Naive B cell (primary cell): ENCODE measurements around the gene IL17REL. TPM values are rescaled to one million over a fixed set of nuclear protein-coding genes. Genes with fewer than 3 reads are reported as not detected.

Source experiments
- ATAC-seq, 2 donors: fragments of 150-1000 bp; cut with Tn5 transposase; 2 replicates each; pipeline ENCODE4 v1.10.0; 2021; ENCODE audit warnings: low read depth in 2 of 2, mild to moderate bottlenecking in 2 of 2, moderate library complexity in 2 of 2
- DNase-seq: peaks from one replicate; pipeline ENCODE4 v3.0.0; 2022
- H3K27ac Mint-ChIP-seq, 6 donors: one replicate each; pipeline ENCODE4 v1.8.0; 2020 to 2022; ENCODE audit warnings: mild to moderate bottlenecking in 6 of 6, mixed read lengths in 6 of 6, moderate library complexity in 5 of 6, inconsistent platforms in 2 of 6
- H3K27me3 Mint-ChIP-seq, 3 donors: one replicate each; pipeline ENCODE4 v1.8.0; 2021 to 2022; ENCODE audit warnings: mixed read lengths in 3 of 3, mild to moderate bottlenecking in 1 of 3
- H3K36me3 Mint-ChIP-seq, 2 donors: one replicate each; pipeline ENCODE4 v1.8.0; 2020 to 2022; ENCODE audit warnings: mixed read lengths in 2 of 2, inconsistent platforms in 1 of 2, mild to moderate bottlenecking in 1 of 2
- H3K4me1 Mint-ChIP-seq, 3 donors: one replicate each; pipeline ENCODE4 v1.8.0; 2020 to 2022; ENCODE audit warnings: mixed read lengths in 3 of 3, inconsistent platforms in 1 of 3, mild to moderate bottlenecking in 1 of 3, moderate library complexity in 1 of 3
- H3K4me3 Mint-ChIP-seq, 8 donors: one replicate each; pipeline ENCODE4 v1.8.0; 2020 to 2022; ENCODE audit warnings: mild to moderate bottlenecking in 8 of 8, mixed read lengths in 8 of 8, moderate library complexity in 8 of 8, inconsistent platforms in 2 of 8
- H3K9me3 Mint-ChIP-seq, 7 donors: one replicate each; pipeline ENCODE4 v1.8.0; 2020 to 2022; ENCODE audit warnings: mixed read lengths in 7 of 7, mild to moderate bottlenecking in 5 of 7, inconsistent platforms in 2 of 7, moderate library complexity in 1 of 7
- polyA plus RNA-seq, 6 donors: library from polyadenylated mRNA; unstranded; fragments of 300-500 nt; fragmentation: Illumina TruSeq; gene quantifications; one replicate each; pipeline ENCODE4 v1.2.3, GENCODE V29; 2021; ENCODE audit warnings: low read depth in 6 of 6

Gene IL17REL
- polyA plus RNA-seq, 6 donors from 2014 or later, result not detected

- Mint-ChIP-seq H3K27ac (no peak overlapping the region), H3K4me3 (no peak overlapping the region), H3K4me1 (peaks cover 0 to 8% (median 7%) of the 10 kb centered on the region in 3 donors), H3K36me3 (no peaks in the 10 kb centered on the region), H3K27me3 (peaks cover 23 to 56% (median 36%) of the 10 kb centered on the region in 3 donors), H3K9me3 (peaks cover 3 to 20% (median 8%) of the 10 kb centered on the region in 7 donors)
- no peak for DNase-seq
- no peak for ATAC-seq
These were observed 39.4 kb upstream of the IL17REL start for GRCh38 chr22:50051930-50052329.

DNA sequence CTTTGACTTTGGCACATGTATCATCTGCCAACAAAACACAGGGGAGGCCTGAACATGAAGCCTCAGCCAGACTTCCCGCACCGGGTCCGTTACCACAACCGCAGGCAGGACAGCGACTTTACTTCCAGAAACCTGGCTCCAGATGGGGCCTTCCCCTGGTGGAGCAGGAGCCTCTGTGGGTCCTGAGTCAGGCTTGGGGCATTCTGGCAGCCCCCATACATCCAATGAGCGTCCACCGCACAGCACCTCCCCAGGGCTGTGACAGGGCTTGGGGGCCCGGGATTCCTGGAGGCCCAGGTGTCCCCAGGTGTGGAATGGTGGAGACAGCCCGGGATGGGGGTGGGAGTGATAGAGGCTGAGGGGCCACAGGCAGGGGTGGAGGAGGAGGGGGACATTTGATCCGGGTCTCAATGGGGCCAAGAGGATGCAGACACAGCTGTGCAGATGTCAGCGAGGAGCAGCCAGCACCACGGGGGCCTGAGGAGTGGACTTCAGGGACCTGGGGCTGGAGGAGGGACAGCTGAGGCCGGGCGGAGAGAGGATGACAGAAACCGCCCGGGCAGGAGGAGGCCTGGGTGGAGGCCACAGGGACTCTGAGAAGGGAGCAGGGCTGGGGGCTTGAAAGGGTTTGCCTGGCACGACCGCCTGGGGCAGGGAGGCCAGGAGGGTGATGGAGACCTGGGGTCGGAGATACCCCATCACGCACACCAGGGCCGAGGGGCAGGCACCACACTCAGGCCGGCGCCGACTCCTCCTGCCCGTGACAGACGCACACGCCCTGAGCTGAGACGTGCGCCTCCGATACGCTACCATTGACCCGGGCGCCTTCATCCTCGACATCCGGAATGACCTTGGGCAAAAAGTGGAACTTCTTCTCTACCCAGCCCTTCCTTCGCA lies 37.0 kb upstream of the IL17REL start:
- Mint-ChIP-seq H3K4me1 (peaks cover 0 to 11% (median 7%) of the 10 kb centered on the region in 3 donors), H3K4me3 (no peak overlapping the region), H3K36me3 (no peaks in the 10 kb centered on the region), H3K9me3 (peaks cover 3 to 20% (median 8%) of the 10 kb centered on the region in 7 donors), H3K27me3 (peaks cover 21 to 44% (median 23%) of the 10 kb centered on the region in 3 donors), H3K27ac (no peak overlapping the region)
- ATAC-seq (no peak), DNase-seq (no peak)

- Mint-ChIP-seq H3K4me3 (no peak overlapping the region), H3K36me3 (no peaks in the 10 kb centered on the region), H3K27me3 (peaks cover 19 to 42% (median 20%) of the 10 kb centered on the region in 3 donors), H3K27ac (no peak overlapping the region), H3K4me1 (peaks cover 0 to 7% (median 6%) of the 10 kb centered on the region in 3 donors), H3K9me3 (peaks cover under 1 to 17% (median 6%) of the 10 kb centered on the region in 7 donors)
- DNase-seq (no peak), ATAC-seq (no peak)
These were observed 36.3 kb upstream of the IL17REL start for GRCh38 chr22:50048836-50049235.

DNA sequence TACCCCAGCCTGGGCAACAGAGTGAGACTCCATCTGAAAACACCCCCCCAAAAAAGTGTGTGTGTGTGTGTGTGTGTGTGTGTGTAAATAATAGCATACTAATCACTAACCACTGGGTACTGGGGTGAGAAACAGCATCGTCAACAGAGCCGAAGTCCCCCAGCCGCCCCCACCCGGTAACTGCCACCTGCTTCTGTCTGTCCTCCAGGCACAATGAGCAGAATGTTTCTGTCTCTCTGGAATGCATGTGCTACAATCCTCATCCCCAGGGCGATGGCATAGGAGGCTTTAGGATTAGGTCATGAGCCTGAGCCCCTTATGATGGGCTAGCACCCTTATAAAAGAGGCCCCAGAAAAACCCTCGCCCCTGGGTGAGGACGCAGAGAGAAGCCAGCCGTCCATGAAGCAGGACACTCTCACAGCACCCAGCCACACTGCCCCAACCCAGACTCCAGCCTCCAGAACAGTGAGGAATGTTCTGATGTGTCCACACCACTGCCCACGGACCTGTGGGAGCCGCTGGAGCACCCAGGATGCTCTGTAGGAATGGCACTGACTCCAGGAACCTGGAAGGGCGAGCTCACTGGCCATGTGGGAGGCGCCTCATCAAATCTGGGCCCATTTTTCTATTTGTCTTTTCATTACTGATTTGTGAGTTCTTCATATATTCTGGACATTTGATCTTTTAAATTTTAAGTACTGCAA lies 35.6 kb upstream of the IL17REL start:
- Mint-ChIP-seq H3K4me3 (no peak overlapping the region), H3K9me3 (peaks cover 0 to 11% (median 1%) of the 10 kb centered on the region in 7 donors), H3K27ac (no peak overlapping the region), H3K36me3 (no peaks in the 10 kb centered on the region), H3K4me1 (peaks cover 0 to 4% (median 2%) of the 10 kb centered on the region in 3 donors), H3K27me3 (peaks cover 22 to 44% (median 22%) of the 10 kb centered on the region in 3 donors)
- DNase-seq, result no peak
- ATAC-seq, result no peak

- Mint-ChIP-seq H3K9me3 (peaks cover 0 to 6% (median 0%) of the 10 kb centered on the region in 7 donors), H3K36me3 (no peaks in the 10 kb centered on the region), H3K27me3 (peaks cover 29 to 52% (median 29%) of the 10 kb centered on the region in 3 donors), H3K4me3 (no peak overlapping the region), H3K27ac (no peak overlapping the region), H3K4me1 (peaks cover 0 to 4% (median 2%) of the 10 kb centered on the region in 3 donors)
- ATAC-seq (no peak), DNase-seq (no peak)
These were observed 34.8 kb upstream of the IL17REL start for GRCh38 chr22:50047346-50047745.

GRCh38 chr22:50046481-50047245 lies 34.1 kb upstream of the IL17REL start:
- Mint-ChIP-seq H3K36me3 (no peaks in the 10 kb centered on the region), H3K4me1 (peaks cover 0 to 4% (median 2%) of the 10 kb centered on the region in 3 donors), H3K4me3 (no peak overlapping the region), H3K9me3 (peaks cover 0 to 2% (median 0%) of the 10 kb centered on the region in 7 donors), H3K27me3 (peaks cover 27 to 47% (median 29%) of the 10 kb centered on the region in 3 donors), H3K27ac (no peak overlapping the region)
- DNase-seq (no peak), ATAC-seq (no peak)

DNA sequence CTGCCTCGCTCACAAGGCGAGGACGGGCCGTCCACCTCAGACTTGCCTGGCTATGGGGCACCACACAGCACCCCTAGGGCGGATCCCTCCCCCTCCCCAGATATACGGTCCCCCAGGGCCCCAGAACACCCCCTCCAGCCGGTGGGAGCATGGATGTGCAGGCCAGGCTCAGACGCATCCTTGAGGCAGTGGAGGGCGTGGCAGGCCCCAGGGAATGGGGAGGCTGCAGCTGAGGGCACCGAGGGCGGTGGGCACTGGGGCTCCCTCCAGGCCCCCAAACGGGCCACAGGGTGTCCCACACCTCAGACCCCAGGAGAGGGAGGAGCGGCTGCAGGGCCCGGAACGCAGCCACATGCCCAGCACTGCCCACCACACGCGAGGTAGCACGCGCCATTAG lies 33.5 kb upstream of the IL17REL start:
- Mint-ChIP-seq H3K27me3 (peaks cover 21 to 43% (median 25%) of the 10 kb centered on the region in 3 donors), H3K27ac (no peak overlapping the region), H3K9me3 (peaks cover 0 to 2% (median 0%) of the 10 kb centered on the region in 7 donors), H3K4me3 (no peak overlapping the region), H3K36me3 (no peaks in the 10 kb centered on the region), H3K4me1 (peaks cover 0 to 4% (median 2%) of the 10 kb centered on the region in 3 donors)
- DNase-seq (no peak), ATAC-seq (no peak)

DNA sequence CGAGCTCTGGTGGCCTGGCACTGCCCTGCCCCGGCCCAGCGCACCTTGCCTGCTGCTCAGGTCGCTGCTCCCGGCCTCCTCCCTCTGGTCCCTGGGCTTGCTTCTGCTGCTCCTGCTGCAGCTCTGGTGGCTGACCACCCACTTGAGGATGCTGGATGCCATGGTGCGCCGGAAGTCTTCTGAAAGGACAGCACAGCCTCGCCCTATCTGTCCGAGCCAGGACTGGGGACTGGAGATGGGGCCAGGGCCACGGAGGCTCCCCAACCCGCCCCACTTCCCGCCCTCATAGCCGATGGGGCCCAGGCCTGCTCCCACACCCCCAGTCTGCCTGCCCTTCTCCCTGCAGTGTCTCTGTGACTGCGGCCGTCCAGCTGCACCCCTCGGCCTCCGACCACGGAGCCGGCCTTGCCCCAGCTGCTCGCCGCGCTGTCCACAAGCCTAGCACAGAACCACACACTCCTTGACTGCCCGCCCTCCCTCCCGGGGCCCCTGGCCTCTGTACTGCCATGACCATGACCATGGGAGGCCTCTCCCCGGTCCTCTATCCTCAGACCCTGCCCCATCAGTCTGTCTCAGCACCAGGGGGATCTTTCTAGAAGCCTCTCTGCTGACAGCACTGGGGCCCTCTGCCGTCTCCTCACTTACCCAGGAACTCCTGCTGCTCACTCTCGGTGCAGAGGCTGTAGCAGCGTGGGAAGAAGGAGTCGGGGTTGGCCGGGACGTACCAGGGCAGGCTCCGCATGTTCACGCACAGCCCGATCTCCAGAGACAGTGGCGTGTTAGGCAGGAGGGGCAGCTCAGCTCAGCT lies 32.9 kb upstream of the IL17REL start:
- Mint-ChIP-seq H3K27me3 (peaks cover 15 to 39% (median 20%) of the 10 kb centered on the region in 3 donors), H3K4me1 (peaks cover 0 to 4% (median 2%) of the 10 kb centered on the region in 3 donors), H3K36me3 (no peaks in the 10 kb centered on the region), H3K4me3 (no peak overlapping the region), H3K9me3 (peaks cover 0 to 2% (median 0%) of the 10 kb centered on the region in 7 donors), H3K27ac (no peak overlapping the region)
- DNase-seq (no peak), ATAC-seq (no peak)

GRCh38 chr22:50044485-50045118 lies 32.0 kb upstream of the IL17REL start:
- Mint-ChIP-seq H3K36me3 (no peaks in the 10 kb centered on the region), H3K27me3 (peaks cover 15 to 35% (median 20%) of the 10 kb centered on the region in 3 donors), H3K9me3 (peaks cover 0 to 2% (median under 1%) of the 10 kb centered on the region in 7 donors), H3K4me1 (peaks cover 0 to 4% (median 2%) of the 10 kb centered on the region in 3 donors), H3K27ac (peak overlapping the region in 1 of 6 donors; percentile 78), H3K4me3 (no peak overlapping the region)
- DNase-seq (no peak), ATAC-seq (no peak)

GRCh38 chr22:50041361-50042065 lies 28.9 kb upstream of the IL17REL start:
- peaks cover 15 to 44% (median 20%) of the 10 kb centered on the region in 3 donors for H3K27me3 Mint-ChIP-seq
- H3K27ac Mint-ChIP-seq, result no peak overlapping the region
- DNase-seq, result no peak
- peaks cover 0 to 18% (median 13%) of the 10 kb centered on the region in 7 donors for H3K9me3 Mint-ChIP-seq
- peaks cover 0 to 4% (median 2%) of the 10 kb centered on the region in 3 donors for H3K4me1 Mint-ChIP-seq
- H3K36me3 Mint-ChIP-seq, result peaks cover 0 to 4% of the 10 kb centered on the region in 2 donors
- H3K4me3 Mint-ChIP-seq, result no peak overlapping the region
- ATAC-seq, result no peak

GRCh38 chr22:50040717-50041116 lies 28.2 kb upstream of the IL17REL start:
- H3K36me3 Mint-ChIP-seq, result peaks cover 0 to 4% of the 10 kb centered on the region in 2 donors
- no peak for ATAC-seq
- H3K4me1 Mint-ChIP-seq, result peaks cover 0 to 4% (median 2%) of the 10 kb centered on the region in 3 donors

More at GRCh38 chr22:50040717-50041116, 28.2 kb upstream of the IL17REL start:
- DNase-seq, result no peak
- Mint-ChIP-seq H3K4me3 (no peak overlapping the region), H3K27me3 (peaks cover 15 to 40% (median 20%) of the 10 kb centered on the region in 3 donors), H3K9me3 (peaks cover 0 to 18% (median 13%) of the 10 kb centered on the region in 7 donors), H3K27ac (no peak overlapping the region)
